Hepatocyte (in vitro differentiated cells): ENCODE measurements around the gene UGT8.

Experiments
- EZH2 ChIP-seq: fragments of 200-600 bp; sonication (generic); IDR thresholded peaks from 2 replicates; pipeline ENCODE4 v1.6.1; 2016; ENCODE audit warnings: antibody characterized with exemption, mild to moderate bottlenecking, borderline replicate concordance
- EZH2phosphoT487 ChIP-seq: fragments of 200-600 bp; sonication (generic); IDR thresholded peaks from one replicate; pipeline ENCODE4 v1.6.1; 2018; ENCODE audit warnings: antibody characterized with exemption, mild to moderate bottlenecking, low read depth, moderate library complexity; ENCODE audit not compliant: unreplicated experiment, severe bottlenecking
- TF ChIP-seq, protein P1 (sequence below): fragments of 200-600 bp; sonication (generic); IDR thresholded peaks from 2 replicates; pipeline ENCODE4 v1.5.1; 2016; ENCODE audit warnings: antibody characterized with exemption, mild to moderate bottlenecking; ENCODE audit not compliant: poor library complexity

DNA sequence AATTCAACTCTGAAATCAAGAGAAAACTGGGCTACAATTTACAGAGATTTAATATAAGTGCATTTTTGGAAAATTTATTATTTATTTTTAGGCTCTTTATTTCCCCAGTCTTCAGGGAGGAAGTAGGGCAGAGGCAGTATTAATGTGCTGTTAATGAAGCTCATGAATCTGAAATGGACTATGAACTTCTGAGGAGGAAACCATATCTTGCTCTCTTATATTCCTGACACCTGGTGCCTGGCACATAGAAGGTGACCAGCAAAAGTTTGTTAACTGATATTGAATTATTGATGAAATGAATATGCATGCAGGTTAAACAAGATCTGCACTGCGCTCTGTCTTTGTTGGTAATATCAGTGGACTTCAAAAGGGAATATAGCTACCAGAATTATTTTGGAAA lies 55.1 kb downstream of the UGT8 start:
- TF ChIP-seq, protein P1, sequence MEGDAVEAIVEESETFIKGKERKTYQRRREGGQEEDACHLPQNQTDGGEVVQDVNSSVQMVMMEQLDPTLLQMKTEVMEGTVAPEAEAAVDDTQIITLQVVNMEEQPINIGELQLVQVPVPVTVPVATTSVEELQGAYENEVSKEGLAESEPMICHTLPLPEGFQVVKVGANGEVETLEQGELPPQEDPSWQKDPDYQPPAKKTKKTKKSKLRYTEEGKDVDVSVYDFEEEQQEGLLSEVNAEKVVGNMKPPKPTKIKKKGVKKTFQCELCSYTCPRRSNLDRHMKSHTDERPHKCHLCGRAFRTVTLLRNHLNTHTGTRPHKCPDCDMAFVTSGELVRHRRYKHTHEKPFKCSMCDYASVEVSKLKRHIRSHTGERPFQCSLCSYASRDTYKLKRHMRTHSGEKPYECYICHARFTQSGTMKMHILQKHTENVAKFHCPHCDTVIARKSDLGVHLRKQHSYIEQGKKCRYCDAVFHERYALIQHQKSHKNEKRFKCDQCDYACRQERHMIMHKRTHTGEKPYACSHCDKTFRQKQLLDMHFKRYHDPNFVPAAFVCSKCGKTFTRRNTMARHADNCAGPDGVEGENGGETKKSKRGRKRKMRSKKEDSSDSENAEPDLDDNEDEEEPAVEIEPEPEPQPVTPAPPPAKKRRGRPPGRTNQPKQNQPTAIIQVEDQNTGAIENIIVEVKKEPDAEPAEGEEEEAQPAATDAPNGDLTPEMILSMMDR, result no peak
- TF ChIP-seq EZH2phosphoT487, result no peak
- TF ChIP-seq EZH2, result no peak
